H9 (cell line): ENCODE data around the gene RNF31. TPM values are rescaled to one million over a fixed set of nuclear protein-coding genes. Genes with fewer than 3 reads are reported as not detected.

ENCODE experiments used
- DNase-seq: peaks from one replicate; pipeline ENCODE4 v3.0.0-alpha.2; 2017
- H2AFZ ChIP-seq: one replicate; pipeline ENCODE4 v1.6.1; 2013; ENCODE audit warnings: mild to moderate bottlenecking, low read length, control low read depth, moderate library complexity
- H2AK5ac ChIP-seq: 2 replicates; pipeline ENCODE4 v1.6.1; 2013; ENCODE audit warnings: low read length, control low read depth, mixed read lengths; ENCODE audit not compliant: insufficient read length
- H2BK120ac ChIP-seq: one replicate; pipeline ENCODE4 v1.6.1; 2013; ENCODE audit warnings: low read depth, mild to moderate bottlenecking, low read length, control low read depth, inconsistent platforms; ENCODE audit not compliant: poor library complexity, severe bottlenecking
- H2BK12ac ChIP-seq: 2 replicates; pipeline ENCODE4 v1.6.1; 2013; ENCODE audit warnings: low read length, control low read depth, mixed read lengths, low read depth; ENCODE audit not compliant: insufficient read length
- H2BK15ac ChIP-seq: 2 replicates; pipeline ENCODE4 v1.6.1; 2013; ENCODE audit warnings: low read depth, low read length, control low read depth
- H2BK20ac ChIP-seq: one replicate; pipeline ENCODE4 v1.6.1; 2013; ENCODE audit warnings: low read depth, mild to moderate bottlenecking, low read length, control low read depth, inconsistent platforms; ENCODE audit not compliant: poor library complexity, severe bottlenecking
- H2BK5ac ChIP-seq: 2 replicates; pipeline ENCODE4 v1.6.1; 2013; ENCODE audit warnings: low read length, control low read depth, mixed read lengths; ENCODE audit not compliant: insufficient read length
- H3K14ac ChIP-seq: 2 replicates; pipeline ENCODE4 v1.6.1; 2013; ENCODE audit warnings: low read length, control low read depth; ENCODE audit not compliant: insufficient read depth
- H3K18ac ChIP-seq: 2 replicates; pipeline ENCODE4 v1.6.1; 2013; ENCODE audit warnings: low read depth, mild to moderate bottlenecking, mixed read lengths, low read length, control low read depth; ENCODE audit not compliant: insufficient read length
- H3K23ac ChIP-seq: 2 replicates; pipeline ENCODE4 v1.6.1; 2013; ENCODE audit warnings: low read length, control low read depth, mixed read lengths, low read depth; ENCODE audit not compliant: insufficient read length
- H3K23me2 ChIP-seq: 2 replicates; pipeline ENCODE4 v1.6.1; 2013; ENCODE audit warnings: low read depth, mild to moderate bottlenecking, mixed read lengths, low read length, control low read depth; ENCODE audit not compliant: insufficient read length, poor library complexity, severe bottlenecking
- H3K27ac ChIP-seq: 2 replicates; pipeline ENCODE4 v1.5.1; 2013; ENCODE audit warnings: low read length, control low read depth, mixed read lengths, low read depth; ENCODE audit not compliant: insufficient read length
- H3K27me3 ChIP-seq: 2 replicates; pipeline ENCODE4 v1.6.1; 2013; ENCODE audit warnings: low read length, control low read depth, inconsistent platforms; ENCODE audit not compliant: insufficient read depth
- H3K4ac ChIP-seq: 2 replicates; pipeline ENCODE4 v1.6.1; 2013; ENCODE audit warnings: low read depth, mild to moderate bottlenecking, control low read depth, inconsistent platforms, low read length, moderate library complexity
- H3K4me1 ChIP-seq: 2 replicates; pipeline ENCODE4 v1.6.1; 2013; ENCODE audit warnings: low read length, control low read depth, inconsistent platforms; ENCODE audit not compliant: insufficient read depth
- H3K4me2 ChIP-seq: 2 replicates; pipeline ENCODE4 v1.6.1; 2013; ENCODE audit warnings: low read length, control low read depth, mixed read lengths; ENCODE audit not compliant: insufficient read length, insufficient read depth
- H3K56ac ChIP-seq: 2 replicates; pipeline ENCODE4 v1.6.1; 2013; ENCODE audit warnings: low read depth, mild to moderate bottlenecking, mixed read lengths, low read length, control low read depth; ENCODE audit not compliant: insufficient read length
- H3K79me1 ChIP-seq: 2 replicates; pipeline ENCODE4 v1.6.1; 2013; ENCODE audit warnings: low read depth, mild to moderate bottlenecking, moderate library complexity, low read length, control low read depth, inconsistent platforms; ENCODE audit not compliant: insufficient read depth, poor library complexity, severe bottlenecking
- H3K79me2 ChIP-seq: 2 replicates; pipeline ENCODE4 v1.6.1; 2013; ENCODE audit warnings: low read length, control low read depth, inconsistent platforms; ENCODE audit not compliant: insufficient read depth
- H3K9ac ChIP-seq: 2 replicates; pipeline ENCODE4 v1.6.1; 2013; ENCODE audit warnings: low read length, control low read depth, mixed read lengths; ENCODE audit not compliant: insufficient read length; ENCODE audit errors: extremely low read depth
- H3K9me3 ChIP-seq: one replicate; pipeline ENCODE4 v1.6.1; 2013; ENCODE audit warnings: low read depth, low read length, inconsistent platforms; ENCODE audit not compliant: control insufficient read depth
- H3T11ph ChIP-seq: one replicate; pipeline ENCODE4 v1.6.1; 2013; ENCODE audit warnings: mild to moderate bottlenecking, low read length, control low read depth, inconsistent platforms
- H4K20me1 ChIP-seq: one replicate; pipeline ENCODE4 v1.6.1; 2013; ENCODE audit not compliant: control insufficient read depth, insufficient read length, insufficient read depth
- H4K5ac ChIP-seq: 2 replicates; pipeline ENCODE4 v1.6.1; 2013; ENCODE audit warnings: low read depth, mild to moderate bottlenecking, mixed read lengths, low read length, control low read depth; ENCODE audit not compliant: insufficient read length
- H4K8ac ChIP-seq: replicated peaks from 2 replicates; pipeline ENCODE4 v1.6.1; 2013; ENCODE audit warnings: low read length, control low read depth, mixed read lengths, low read depth; ENCODE audit not compliant: insufficient read length
- H4K91ac ChIP-seq: 2 replicates; pipeline ENCODE4 v1.6.1; 2013; ENCODE audit warnings: low read depth, mild to moderate bottlenecking, moderate library complexity, mixed read lengths, low read length, control low read depth; ENCODE audit not compliant: insufficient read length
- H3K27ac Mint-ChIP-seq, 3 experiments: 2 replicates in 2 of 3; 3 replicates in 1 of 3; pipeline ENCODE4 v1.8.0; 2020 to 2021; ENCODE audit warnings: mixed read lengths in 3 of 3, mild to moderate bottlenecking in 1 of 3, moderate library complexity in 1 of 3
- H3K27me3 Mint-ChIP-seq: 2 replicates; pipeline ENCODE4 v1.8.0; 2021; ENCODE audit warnings: low read depth, mild to moderate bottlenecking, moderate library complexity, mixed read lengths
- H3K36me3 Mint-ChIP-seq, 3 experiments: 2 replicates in 2 of 3; 3 replicates in 1 of 3; pipeline ENCODE4 v1.8.0; 2020 to 2021; ENCODE audit warnings: low read depth in 3 of 3, mixed read lengths in 3 of 3; ENCODE audit not compliant: insufficient read depth in 1 of 3
- H3K4me1 Mint-ChIP-seq, 2 experiments: 2 replicates each; pipeline ENCODE4 v1.8.0; 2020; ENCODE audit warnings: mixed read lengths in 2 of 2
- H3K4me3 Mint-ChIP-seq, 2 experiments: 2 replicates in 1 of 2; 3 replicates in 1 of 2; pipeline ENCODE4 v1.8.0; 2020 to 2021; ENCODE audit warnings: mild to moderate bottlenecking in 2 of 2, mixed read lengths in 2 of 2, moderate library complexity in 1 of 2
- H3K9me3 Mint-ChIP-seq, 2 experiments: 2 replicates in 1 of 2; 3 replicates in 1 of 2; pipeline ENCODE4 v1.8.0; 2020; ENCODE audit warnings: mild to moderate bottlenecking in 2 of 2, mixed read lengths in 2 of 2, moderate library complexity in 1 of 2
- CTCF ChIP-seq: fragments of 200-600 bp; sonication (generic); conservative IDR thresholded peaks from 3 replicates; pipeline ENCODE4 v1.8.0; 2021; ENCODE audit warnings: antibody characterized with exemption, mild to moderate bottlenecking
- WGBS: extraction: QIAGEN DNeasy Blood & Tissue Kit; methylation state at CpG from one replicate; pipeline ENCODE4 v1.1.7; 2013; ENCODE audit warnings: missing lambda C conversion rate, low lambda C conversion rate, mixed read lengths; ENCODE audit not compliant: insufficient read length; ENCODE audit errors: extremely low coverage; 5-methylcytosine and 5-hydroxymethylcytosine counted together
- total RNA-seq: library from RNA; stranded (reverse); gene quantifications from 2 replicates; pipeline ENCODE4 v1.2.1, GENCODE V29; 2021

Gene RNF31
- total RNA-seq, 1 experiment from 2014 or later = 87.3 TPM

DNA sequence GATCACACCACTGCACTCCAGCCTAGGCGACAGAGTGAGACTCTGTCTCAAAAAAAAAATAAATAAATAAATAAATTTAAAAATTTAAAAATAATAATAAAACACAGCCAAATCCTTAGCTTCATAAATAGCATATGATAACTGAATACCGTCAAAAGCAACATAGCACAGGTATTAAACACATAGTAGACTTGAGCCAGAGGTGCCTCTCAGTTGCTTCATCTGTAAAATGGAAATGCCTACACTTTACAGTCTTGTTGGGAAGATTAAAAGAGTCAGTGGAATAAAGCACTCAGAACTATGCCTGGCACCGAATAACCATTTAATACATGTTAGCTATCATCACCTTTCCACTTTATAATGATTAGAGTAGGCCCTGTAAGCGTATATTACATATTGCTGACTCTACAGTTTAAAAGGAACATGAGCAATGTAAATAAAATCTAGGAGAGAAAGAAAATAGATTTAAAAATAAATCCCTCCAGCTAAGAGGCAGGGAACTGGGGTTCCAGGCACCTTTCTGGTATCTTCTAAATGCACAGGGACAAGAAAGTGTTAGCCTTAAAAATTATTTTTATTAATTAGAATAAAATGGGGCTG lies 40.5 kb upstream of the RNF31 start:
- Histone ChIP-seq H3K27ac (no peak overlapping the region), H3K23me2 (no peaks in the 10 kb centered on the region), H2BK15ac (no peak overlapping the region), H3K79me2 (no peaks in the 10 kb centered on the region), H3K14ac (no peak overlapping the region), H2AK5ac (no peak overlapping the region), H2AFZ (no peak overlapping the region), H2BK20ac (no peak overlapping the region), H3K4ac (no peak overlapping the region), H3T11ph (no peak overlapping the region), H4K8ac (no peak overlapping the region), H2BK12ac (no peak overlapping the region), H3K27me3 (no peaks in the 10 kb centered on the region), H3K9ac (no peak overlapping the region), H3K4me2 (no peak overlapping the region), H3K23ac (no peak overlapping the region), H4K5ac (no peak overlapping the region), H3K4me1 (no peaks in the 10 kb centered on the region), H4K20me1 (no peaks in the 10 kb centered on the region), H3K9me3 (no peaks in the 10 kb centered on the region), H3K18ac (no peak overlapping the region), H2BK120ac (no peak overlapping the region), H4K91ac (no peak overlapping the region), H3K79me1 (no peaks in the 10 kb centered on the region), H3K56ac (no peak overlapping the region), H2BK5ac (no peak overlapping the region)
- TF ChIP-seq CTCF = no peak
- Mint-ChIP-seq H3K4me3 (no peak overlapping the region; a peak in 1 of 5 replicates), H3K36me3 (peaks cover 29 to 33% (median 33%) of the 10 kb centered on the region in 3 experiments), H3K9me3 (peaks cover 18 to 19% of the 10 kb centered on the region in 2 experiments), H3K27me3 (no peaks in the 10 kb centered on the region), H3K27ac (no peak overlapping the region), H3K4me1 (peaks cover 3 to 5% of the 10 kb centered on the region in 2 experiments)
- WGBS = no CpG with 5 or more reads among the region's 4 CpGs
- DNase-seq = no peak
